ENCODE measurements around the gene CRBN. TPM values are rescaled to one million over a fixed set of nuclear protein-coding genes. Genes with fewer than 3 reads are reported as not detected.

CRBN gene
- total RNA-seq, 3 donors from 2014 or later (not counting 1 experiment from before 2014, with no cell fraction given): 126 to 166 (median 139) TPM

GRCh38 chr3:3184876-3185275, 5.4 kb upstream of the CRBN start:
- no peaks in the 10 kb centered on the region for H3K27me3 Mint-ChIP-seq (ENCODE audit: low read depth in 2 of 2)
- H3K36me3 ChIP-seq (ENCODE audit: control insufficient read depth, insufficient read depth, low read length): no peaks in the 10 kb centered on the region
- peaks cover 0 to 4% of the 10 kb centered on the region in 2 donors for H3K4me1 Mint-ChIP-seq
- H3K27ac Mint-ChIP-seq: no peak overlapping the region
- peaks cover 4% of the 10 kb centered on the region for H3K9me3 ChIP-seq (ENCODE audit: control insufficient read depth, insufficient read depth, low read length)
- H3K27me3 ChIP-seq (ENCODE audit: control insufficient read depth, insufficient read depth, low read length): no peaks in the 10 kb centered on the region
- intact Hi-C loops (cut with micrococcal nuclease): no loop called here
- peaks cover 0 to 3% of the 10 kb centered on the region in 2 donors for H3K9me3 Mint-ChIP-seq
- peaks cover 9% of the 10 kb centered on the region for H3K36me3 Mint-ChIP-seq
- no peak for TF ChIP-seq CTCF (IDR thresholded peaks at IDR 0.05)
- H3K4me3 Mint-ChIP-seq: no peak overlapping the region
- DNase-seq (no peak), ATAC-seq (no peak)
- WGBS (ENCODE audit: insufficient coverage): 89% methylated on average over 1 of the region's 2 CpGs
- H3K27ac ChIP-seq (ENCODE audit: low read length): no peak overlapping the region
- no peak overlapping the region for H3K4me3 ChIP-seq (ENCODE audit: low read length)
- peaks cover under 1% of the 10 kb centered on the region for H3K4me1 ChIP-seq (ENCODE audit: control insufficient read depth, insufficient read depth, low read length)

- no peak overlapping the region for H3K27ac ChIP-seq (ENCODE audit: low read length)
- intact Hi-C loops (cut with micrococcal nuclease): no loop called here
- WGBS (ENCODE audit: insufficient coverage): 79% methylated on average over 8 of the region's 9 CpGs
Measured at GRCh38 chr3:3180456-3180855, 965 bp upstream of the CRBN start.

GRCh38 chr3:3178498-3179328, 778 bp downstream of the CRBN start:
- Histone ChIP-seq H3K27ac (ENCODE audit: low read length) (peak overlapping the region; percentile 64), H3K36me3 (ENCODE audit: control insufficient read depth, insufficient read depth, low read length) (peaks cover 7% of the 10 kb centered on the region), H3K9me3 (ENCODE audit: control insufficient read depth, insufficient read depth, low read length) (no peaks in the 10 kb centered on the region), H3K27me3 (ENCODE audit: control insufficient read depth, insufficient read depth, low read length) (no peaks in the 10 kb centered on the region), H3K4me1 (ENCODE audit: control insufficient read depth, insufficient read depth, low read length) (peaks cover 26% of the 10 kb centered on the region), H3K4me3 (ENCODE audit: low read length) (peak overlapping the region; percentile 62)
- ATAC-seq (peak in 2 of 3 donors; percentile 7 to 9), DNase-seq (no peak)
- intact Hi-C loops (cut with micrococcal nuclease): loop anchor here (2.0 to 10.0 kb wide), 3 partner anchors 52 to 1946 kb away; partner anchors contain the start of genes ARL8B, ITPR1 and TRNT1
- no peaks in the 10 kb centered on the region for H3K36me3 Mint-ChIP-seq
- 13% methylated on average over 16 of the region's 16 CpGs for WGBS (ENCODE audit: insufficient coverage)
- peak overlapping the region; percentile 90 to 92 for H3K27ac Mint-ChIP-seq
- H3K4me1 Mint-ChIP-seq: peaks cover 48% of the 10 kb centered on the region in 2 donors
- H3K27me3 Mint-ChIP-seq (ENCODE audit: low read depth in 2 of 2): no peaks in the 10 kb centered on the region
- no peaks in the 10 kb centered on the region for H3K9me3 Mint-ChIP-seq
- no peak for TF ChIP-seq CTCF (IDR thresholded peaks at IDR 0.05)
- H3K4me3 Mint-ChIP-seq: peak overlapping the region; percentile 95

More at GRCh38 chr3:3180456-3180855, 965 bp upstream of the CRBN start:
- no peak for TF ChIP-seq CTCF (IDR thresholded peaks at IDR 0.05)
- H3K9me3 ChIP-seq (ENCODE audit: control insufficient read depth, insufficient read depth, low read length): no peaks in the 10 kb centered on the region
- peak overlapping the region; percentile 95 for H3K4me3 Mint-ChIP-seq
- H3K4me1 ChIP-seq (ENCODE audit: control insufficient read depth, insufficient read depth, low read length): peaks cover 18% of the 10 kb centered on the region
- peak overlapping the region in 1 of 2 donors; percentile 92 for H3K27ac Mint-ChIP-seq
- H3K27me3 Mint-ChIP-seq (ENCODE audit: low read depth in 2 of 2): no peaks in the 10 kb centered on the region
- no peaks in the 10 kb centered on the region for H3K36me3 ChIP-seq (ENCODE audit: control insufficient read depth, insufficient read depth, low read length)
- H3K27me3 ChIP-seq (ENCODE audit: control insufficient read depth, insufficient read depth, low read length): no peaks in the 10 kb centered on the region
- ATAC-seq (no peak), DNase-seq (no peak)
- no peaks in the 10 kb centered on the region for H3K9me3 Mint-ChIP-seq
- H3K4me1 Mint-ChIP-seq: peaks cover 35% of the 10 kb centered on the region in 2 donors
- no peak overlapping the region for H3K4me3 ChIP-seq (ENCODE audit: low read length)
- no peaks in the 10 kb centered on the region for H3K36me3 Mint-ChIP-seq
